ENCODE measurements around the gene PRDM9.
"Not testable (repeated sequence)": the region's sequence is repeated elsewhere in the genome, so short reads cannot be mapped to it uniquely, and the experiment has no call there.

Gene PRDM9

GRCh38 chr5:23496576-23496975 lies 10.8 kb upstream of the PRDM9 start:
- Mint-ChIP-seq H3K27ac (no peak overlapping the region), H3K36me3 (ENCODE audit: insufficient read depth) (no peaks in the 10 kb centered on the region), H3K27me3 (no peaks in the 10 kb centered on the region), H3K4me3 (no peak overlapping the region), H3K4me1 (ENCODE audit: low read depth in 2 of 2) (no peaks in the 10 kb centered on the region), H3K9me3 (peaks cover 11 to 18% of the 10 kb centered on the region in 2 donors)
- DNase-seq (no peak), ATAC-seq (replicated peaks) (no peak)

GRCh38 chr5:23506329-23507236 lies 826 bp upstream of the PRDM9 start:
- ATAC-seq (replicated peaks), result peak; percentile 42
- Mint-ChIP-seq H3K27me3 (no peaks in the 10 kb centered on the region), H3K27ac (no peak overlapping the region), H3K4me3 (no peak overlapping the region), H3K36me3 (ENCODE audit: insufficient read depth) (no peaks in the 10 kb centered on the region), H3K4me1 (ENCODE audit: low read depth in 2 of 2) (no peaks in the 10 kb centered on the region), H3K9me3 (peaks cover 22 to 33% of the 10 kb centered on the region in 2 donors)
- no peak for DNase-seq

GRCh38 chr5:23510434-23510833 lies 3.0 kb downstream of the PRDM9 start:
- not testable (repeated sequence) for H3K4me3 Mint-ChIP-seq; ATAC-seq (replicated peaks); H3K36me3 Mint-ChIP-seq (ENCODE audit: insufficient read depth); H3K27ac Mint-ChIP-seq; H3K27me3 Mint-ChIP-seq; DNase-seq; H3K4me1 Mint-ChIP-seq (ENCODE audit: low read depth in 2 of 2)
- peaks cover 21 to 41% of the 10 kb centered on the region in 2 donors for H3K9me3 Mint-ChIP-seq

- Mint-ChIP-seq H3K9me3 (peaks cover 13 to 30% of the 10 kb centered on the region in 2 donors), H3K36me3 (ENCODE audit: insufficient read depth) (no peaks in the 10 kb centered on the region), H3K4me1 (ENCODE audit: low read depth in 2 of 2) (no peaks in the 10 kb centered on the region), H3K27me3 (no peaks in the 10 kb centered on the region), H3K4me3 (no peak overlapping the region), H3K27ac (no peak overlapping the region)
- ATAC-seq (replicated peaks), result no peak
- no peak for DNase-seq
These were observed 15.1 kb downstream of the PRDM9 start for GRCh38 chr5:23522553-23522952.

GRCh38 chr5:23523031-23523430 lies 15.6 kb downstream of the PRDM9 start:
- H3K4me3 Mint-ChIP-seq, result no peak overlapping the region
- H3K27me3 Mint-ChIP-seq, result no peaks in the 10 kb centered on the region
- DNase-seq (no peak), ATAC-seq (replicated peaks) (no peak)
- no peaks in the 10 kb centered on the region for H3K4me1 Mint-ChIP-seq (ENCODE audit: low read depth in 2 of 2)
- peaks cover 14 to 31% of the 10 kb centered on the region in 2 donors for H3K9me3 Mint-ChIP-seq
- H3K36me3 Mint-ChIP-seq (ENCODE audit: insufficient read depth), result no peaks in the 10 kb centered on the region
- no peak overlapping the region for H3K27ac Mint-ChIP-seq

GRCh38 chr5:23523998-23524397 lies 16.6 kb downstream of the PRDM9 start:
- no peaks in the 10 kb centered on the region for H3K27me3 Mint-ChIP-seq
- no peaks in the 10 kb centered on the region for H3K4me1 Mint-ChIP-seq (ENCODE audit: low read depth in 2 of 2)

GRCh38 chr5:23525751-23526150 lies 18.3 kb downstream of the PRDM9 start:
- Mint-ChIP-seq H3K4me1 (ENCODE audit: low read depth in 2 of 2) (no peaks in the 10 kb centered on the region), H3K9me3 (peaks cover 17 to 35% of the 10 kb centered on the region in 2 donors), H3K27me3 (no peaks in the 10 kb centered on the region), H3K36me3 (ENCODE audit: insufficient read depth) (no peaks in the 10 kb centered on the region), H3K27ac (no peak overlapping the region), H3K4me3 (no peak overlapping the region)
- ATAC-seq (replicated peaks) (no peak), DNase-seq (no peak)

More at GRCh38 chr5:23523998-23524397, 16.6 kb downstream of the PRDM9 start:
- DNase-seq (no peak), ATAC-seq (replicated peaks) (no peak)
- Mint-ChIP-seq H3K36me3 (ENCODE audit: insufficient read depth) (no peaks in the 10 kb centered on the region), H3K4me3 (no peak overlapping the region), H3K27ac (no peak overlapping the region), H3K9me3 (peaks cover 21 to 41% of the 10 kb centered on the region in 2 donors)

GRCh38 chr5:23526616-23527015 lies 19.2 kb downstream of the PRDM9 start:
- not testable (repeated sequence) for H3K4me1 Mint-ChIP-seq (ENCODE audit: low read depth in 2 of 2); ATAC-seq (replicated peaks); H3K36me3 Mint-ChIP-seq (ENCODE audit: insufficient read depth); H3K27me3 Mint-ChIP-seq; H3K27ac Mint-ChIP-seq; H3K4me3 Mint-ChIP-seq; DNase-seq
- H3K9me3 Mint-ChIP-seq, result peaks cover 17 to 33% of the 10 kb centered on the region in 2 donors

- H3K4me1 Mint-ChIP-seq (ENCODE audit: low read depth in 2 of 2); H3K4me3 Mint-ChIP-seq; DNase-seq; ATAC-seq (replicated peaks); H3K27me3 Mint-ChIP-seq; H3K27ac Mint-ChIP-seq; H3K36me3 Mint-ChIP-seq (ENCODE audit: insufficient read depth): not testable (repeated sequence)
- H3K9me3 Mint-ChIP-seq, result peaks cover 14 to 33% of the 10 kb centered on the region in 2 donors
These were observed 20.0 kb downstream of the PRDM9 start for GRCh38 chr5:23527216-23527920.

GRCh38 chr5:23528677-23529076 lies 21.3 kb downstream of the PRDM9 start:
- Mint-ChIP-seq H3K27me3 (no peaks in the 10 kb centered on the region), H3K9me3 (peaks cover 14 to 31% of the 10 kb centered on the region in 2 donors), H3K27ac (no peak overlapping the region), H3K36me3 (ENCODE audit: insufficient read depth) (no peaks in the 10 kb centered on the region), H3K4me3 (no peak overlapping the region), H3K4me1 (ENCODE audit: low read depth in 2 of 2) (no peaks in the 10 kb centered on the region)
- ATAC-seq (replicated peaks), result no peak
- no peak for DNase-seq

GRCh38 chr5:23530571-23530970 lies 23.2 kb downstream of the PRDM9 start:
- ATAC-seq (replicated peaks), result no peak
- H3K27me3 Mint-ChIP-seq, result no peaks in the 10 kb centered on the region

GRCh38 chr5:23571059-23571458 lies 63.6 kb downstream of the PRDM9 start:
- no peak for ATAC-seq (replicated peaks)
- Mint-ChIP-seq H3K4me3 (no peak overlapping the region), H3K27ac (no peak overlapping the region), H3K4me1 (ENCODE audit: low read depth in 2 of 2) (no peaks in the 10 kb centered on the region), H3K36me3 (ENCODE audit: insufficient read depth) (no peaks in the 10 kb centered on the region), H3K27me3 (no peaks in the 10 kb centered on the region), H3K9me3 (peaks cover 4 to 8% of the 10 kb centered on the region in 2 donors)
- DNase-seq, result no peak

More at GRCh38 chr5:23530571-23530970, 23.2 kb downstream of the PRDM9 start:
- H3K4me1 Mint-ChIP-seq (ENCODE audit: low read depth in 2 of 2), result no peaks in the 10 kb centered on the region
- peaks cover 9 to 23% of the 10 kb centered on the region in 2 donors for H3K9me3 Mint-ChIP-seq
- no peaks in the 10 kb centered on the region for H3K36me3 Mint-ChIP-seq (ENCODE audit: insufficient read depth)
- no peak overlapping the region for H3K27ac Mint-ChIP-seq
- H3K4me3 Mint-ChIP-seq, result no peak overlapping the region
- no peak for DNase-seq

Data from effector memory CD8-positive, alpha-beta T cell (primary cell).